D341Med (cell line): ENCODE data around the gene C1orf226.
A peak's percentile ranks its signal among the peaks of the same experiment; 100 is the strongest.
"Not testable (repeated sequence)": the region's sequence is repeated elsewhere in the genome, so short reads cannot be mapped to it uniquely, and the experiment has no call there.

ENCODE experiments used
- DNase-seq: peaks from one replicate; pipeline ENCODE4 v3.0.0; 2012; ENCODE audit warnings: low spot score

C1orf226 gene, protein sequence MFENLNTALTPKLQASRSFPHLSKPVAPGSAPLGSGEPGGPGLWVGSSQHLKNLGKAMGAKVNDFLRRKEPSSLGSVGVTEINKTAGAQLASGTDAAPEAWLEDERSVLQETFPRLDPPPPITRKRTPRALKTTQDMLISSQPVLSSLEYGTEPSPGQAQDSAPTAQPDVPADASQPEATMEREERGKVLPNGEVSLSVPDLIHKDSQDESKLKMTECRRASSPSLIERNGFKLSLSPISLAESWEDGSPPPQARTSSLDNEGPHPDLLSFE

DNA sequence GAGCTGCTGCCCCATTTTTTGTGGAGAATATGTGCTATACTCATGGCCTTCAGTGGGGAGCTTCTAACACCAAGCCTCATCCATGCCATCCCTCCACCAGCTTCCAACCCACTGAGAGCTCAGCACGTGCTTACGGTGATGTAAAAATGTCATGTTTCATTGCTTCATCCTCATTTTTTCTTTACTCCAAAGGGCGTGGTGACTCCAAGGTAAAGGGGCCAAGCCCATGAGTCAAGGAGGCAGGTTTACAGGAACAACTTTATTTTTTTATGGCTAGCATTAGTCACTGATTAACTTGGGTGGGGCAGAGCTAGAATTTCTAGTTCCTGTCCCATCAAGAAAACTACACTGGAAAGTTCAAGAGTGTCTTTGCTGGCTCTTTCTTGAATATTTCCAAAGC lies at the start of gene C1orf226:
C1orf226 (plus strand) TSS at position 346 of the 400 bp plus-strand sequence. CDS start 174 bp downstream, outside the sequence.
- DNase-seq = no peak

GRCh38 chr1:162333991-162334390 lies 47.5 kb upstream of the C1orf226 start:
- DNase-seq = no peak

DNA sequence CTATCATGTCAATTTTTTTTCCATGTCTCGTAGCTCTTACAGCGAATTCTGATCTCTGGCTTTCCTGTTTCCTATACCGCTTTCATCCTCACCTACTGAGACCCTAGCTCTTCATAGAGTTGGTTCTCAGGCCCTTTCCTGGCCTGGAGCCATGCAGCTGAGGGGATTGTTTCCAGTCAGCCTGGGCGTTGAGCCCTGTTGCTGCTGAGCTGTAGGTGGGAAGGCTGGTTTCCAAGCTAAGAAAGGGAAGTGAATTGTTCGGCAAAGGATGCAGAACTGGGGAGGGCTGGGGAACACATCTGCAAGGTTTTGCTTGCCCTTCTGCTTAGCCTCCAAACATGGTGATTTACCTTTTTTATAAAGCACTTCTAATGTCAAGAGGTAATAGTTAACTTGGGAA lies 46.4 kb upstream of the C1orf226 start:
- DNase-seq = no peak

DNA sequence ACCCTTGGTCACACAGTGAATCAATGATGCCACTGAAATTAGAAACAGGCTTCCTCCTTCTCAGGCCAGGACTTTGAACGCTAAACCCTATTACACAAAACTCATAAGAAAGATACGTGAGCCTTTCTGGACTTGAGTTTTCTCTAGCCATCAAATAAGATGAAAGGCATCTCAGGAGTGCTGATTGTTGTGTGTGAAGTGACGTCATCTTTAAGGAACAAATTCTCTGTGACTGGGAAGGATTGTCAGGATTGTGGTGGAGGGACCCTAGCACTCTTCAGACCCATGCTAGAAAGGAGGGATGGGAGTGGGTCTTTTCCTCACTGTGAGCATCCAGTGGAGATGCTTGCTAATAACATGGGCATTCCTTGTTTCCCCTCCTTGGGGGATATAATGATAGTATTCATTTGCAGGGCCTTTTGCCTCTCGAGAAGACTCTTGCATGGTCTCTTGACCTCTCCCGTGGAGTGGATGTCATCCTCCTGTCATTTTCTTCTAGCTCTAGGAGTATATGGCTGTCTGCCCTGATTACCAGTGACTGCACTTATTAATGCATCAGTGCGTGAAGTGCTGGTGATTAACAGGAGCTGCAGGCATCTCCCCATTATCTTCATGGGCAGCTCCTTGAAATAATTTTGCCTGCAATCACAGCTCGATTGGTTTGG lies 44.8 kb upstream of the C1orf226 start:
- DNase-seq = no peak

- DNase-seq = no peak
Measured at GRCh38 chr1:162342452-162342983, 39.0 kb upstream of the C1orf226 start.

GRCh38 chr1:162343470-162343869 lies 38.1 kb upstream of the C1orf226 start:
- no peak for DNase-seq

GRCh38 chr1:162347281-162347680 lies 34.2 kb upstream of the C1orf226 start:
- no peak for DNase-seq

GRCh38 chr1:162349635-162350330 lies 31.7 kb upstream of the C1orf226 start:
- no peak for DNase-seq

GRCh38 chr1:162351246-162351842 lies 30.2 kb upstream of the C1orf226 start:
- no peak for DNase-seq

DNA sequence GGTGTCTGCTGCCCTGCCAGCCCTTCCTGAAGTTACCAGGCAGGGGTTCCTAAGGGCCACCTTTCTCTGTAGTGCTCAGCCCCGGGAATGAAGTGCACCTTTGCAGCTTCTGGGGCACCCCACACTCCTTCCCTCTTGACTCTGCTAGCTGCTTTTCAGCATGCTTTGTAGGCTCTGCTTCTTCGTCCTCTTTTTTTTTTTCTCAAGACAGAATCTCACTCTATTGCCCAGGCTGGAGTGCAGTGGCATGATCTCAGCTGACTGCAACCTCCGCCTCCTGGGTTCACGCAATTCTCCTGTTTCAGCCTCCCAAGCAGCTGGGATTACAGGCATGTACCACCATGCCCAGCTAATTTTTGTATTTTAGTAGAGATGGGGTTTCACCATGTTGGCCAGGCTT lies 29.7 kb upstream of the C1orf226 start:
- DNase-seq = not testable (repeated sequence)

DNA sequence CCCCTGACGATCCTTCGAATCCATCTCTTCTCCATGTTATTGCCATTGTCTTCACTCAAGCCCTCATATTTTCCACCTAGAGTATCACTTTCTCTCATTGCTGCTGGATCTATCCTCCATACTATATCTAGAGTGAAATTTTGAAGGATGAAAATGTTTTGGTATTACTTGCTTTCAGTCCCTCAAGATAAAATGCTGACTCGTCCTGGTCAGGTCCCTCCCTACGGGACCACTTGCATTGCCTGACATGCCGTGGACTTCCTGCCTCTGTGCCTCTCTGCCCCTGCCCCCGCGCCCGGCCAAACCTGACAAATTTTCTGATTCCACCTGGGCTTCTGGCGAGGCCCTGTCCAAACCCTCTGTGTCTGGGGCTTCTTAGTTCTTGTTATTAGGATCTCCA lies 28.4 kb upstream of the C1orf226 start:
- DNase-seq = no peak

DNA sequence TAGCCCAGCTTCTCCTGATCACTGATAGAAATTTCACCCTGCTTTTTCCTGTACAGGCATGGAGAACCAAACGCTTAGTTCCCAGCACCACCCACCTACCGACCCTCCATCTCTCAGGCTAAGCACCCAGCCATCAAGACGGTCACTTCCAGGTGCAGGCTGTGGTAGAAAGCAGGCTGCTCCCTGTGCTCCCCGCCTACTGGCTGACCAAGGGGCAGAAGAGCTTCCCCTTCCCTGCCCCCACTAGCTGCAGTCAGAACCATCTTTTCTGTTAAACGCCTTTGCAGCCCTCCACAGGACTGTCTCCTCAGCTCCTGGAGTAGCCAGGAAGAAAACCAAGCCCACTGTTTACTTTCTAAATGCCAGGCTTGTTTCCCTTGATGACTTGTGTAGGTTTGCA lies 27.8 kb upstream of the C1orf226 start:
- DNase-seq = no peak

GRCh38 chr1:162357681-162358266 lies 23.8 kb upstream of the C1orf226 start:
- peak; percentile 69 for DNase-seq

DNA sequence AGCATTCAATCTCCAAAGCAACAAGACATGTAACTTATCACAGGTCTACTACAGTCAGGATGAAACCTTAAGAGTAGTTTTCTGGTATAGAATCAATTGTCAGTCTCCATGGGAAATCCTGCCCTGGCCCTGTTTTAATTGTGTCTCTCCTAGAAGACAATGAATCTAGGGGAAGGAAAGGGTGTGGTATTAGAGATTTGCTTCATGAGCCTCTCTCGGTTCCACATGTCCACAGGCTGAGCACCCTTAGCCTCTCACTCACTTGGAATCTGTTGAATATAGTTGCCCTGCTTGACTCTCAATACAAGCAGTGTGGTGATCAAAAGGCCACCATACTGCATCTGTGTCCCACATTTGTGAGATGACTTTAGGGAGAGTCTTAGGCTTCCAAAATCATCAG lies 22.6 kb upstream of the C1orf226 start:
- no peak for DNase-seq

GRCh38 chr1:162359523-162360236 lies 21.8 kb upstream of the C1orf226 start:
- no peak for DNase-seq

- no peak for DNase-seq
Measured at GRCh38 chr1:162360237-162360873, 21.2 kb upstream of the C1orf226 start.

- no peak for DNase-seq
Measured at GRCh38 chr1:162360874-162361260, 20.7 kb upstream of the C1orf226 start.

GRCh38 chr1:162361349-162361748 lies 20.2 kb upstream of the C1orf226 start:
- no peak for DNase-seq

- no peak for DNase-seq
Measured at GRCh38 chr1:162363823-162364222, 17.7 kb upstream of the C1orf226 start.

DNA sequence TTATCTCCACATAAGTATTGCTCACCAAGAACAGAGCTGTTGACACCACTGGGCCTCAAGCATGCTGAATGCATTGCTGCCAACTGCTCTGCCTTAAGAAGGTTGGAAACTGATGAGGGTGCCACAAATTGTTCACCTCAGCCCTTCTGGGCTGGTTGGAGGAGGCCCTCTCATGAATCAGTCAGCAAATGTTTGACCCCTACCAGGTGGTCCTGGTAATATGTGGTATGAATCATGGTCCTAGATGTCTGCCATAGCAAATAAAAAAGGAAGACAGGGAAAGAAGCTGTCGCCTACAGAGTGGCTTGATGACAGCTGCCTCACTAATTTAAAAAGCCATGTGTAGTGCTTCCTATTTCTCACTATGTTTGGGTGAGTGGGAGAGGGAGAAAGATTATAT lies 17.0 kb upstream of the C1orf226 start:
- no peak for DNase-seq
